OCI-LY1 (cell line): Measurements from ENCODE around the gene RGS19.

Experiments
- EZH2 ChIP-seq: fragments of 200-600 bp; sonication (generic), shearing (Covaris generic); IDR thresholded peaks from 2 replicates; pipeline ENCODE4 v1.8.0; 2017; ENCODE audit warnings: borderline replicate concordance, mixed run types, mild to moderate bottlenecking, antibody characterized with exemption, low read length, moderate library complexity, mixed read lengths
- TF ChIP-seq, protein P1 (sequence below): fragments of 200-600 bp; sonication (generic), shearing (Covaris generic); IDR thresholded peaks from 2 replicates; pipeline ENCODE4 v1.5.1; 2017; ENCODE audit warnings: mild to moderate bottlenecking, antibody characterized with exemption, low read length, moderate library complexity, mixed read lengths

DNA sequence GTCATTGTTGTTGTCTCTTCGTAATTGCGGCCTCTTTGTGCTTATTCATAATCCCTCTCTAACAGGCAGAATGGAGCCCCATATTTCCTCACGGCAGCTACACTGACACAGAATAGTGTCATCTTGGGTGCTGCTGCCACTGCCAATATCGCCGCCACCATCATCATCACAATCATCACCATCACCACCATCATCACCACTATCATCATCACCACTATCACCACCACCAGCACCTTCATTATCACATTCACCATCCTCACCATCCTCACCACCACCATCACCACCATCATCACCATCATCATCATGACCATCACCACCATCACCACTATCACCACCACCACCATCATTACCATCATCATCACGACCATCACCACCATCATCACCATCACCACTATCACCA, 17.2 kb upstream of the RGS19 start:
- TF ChIP-seq, protein P1, sequence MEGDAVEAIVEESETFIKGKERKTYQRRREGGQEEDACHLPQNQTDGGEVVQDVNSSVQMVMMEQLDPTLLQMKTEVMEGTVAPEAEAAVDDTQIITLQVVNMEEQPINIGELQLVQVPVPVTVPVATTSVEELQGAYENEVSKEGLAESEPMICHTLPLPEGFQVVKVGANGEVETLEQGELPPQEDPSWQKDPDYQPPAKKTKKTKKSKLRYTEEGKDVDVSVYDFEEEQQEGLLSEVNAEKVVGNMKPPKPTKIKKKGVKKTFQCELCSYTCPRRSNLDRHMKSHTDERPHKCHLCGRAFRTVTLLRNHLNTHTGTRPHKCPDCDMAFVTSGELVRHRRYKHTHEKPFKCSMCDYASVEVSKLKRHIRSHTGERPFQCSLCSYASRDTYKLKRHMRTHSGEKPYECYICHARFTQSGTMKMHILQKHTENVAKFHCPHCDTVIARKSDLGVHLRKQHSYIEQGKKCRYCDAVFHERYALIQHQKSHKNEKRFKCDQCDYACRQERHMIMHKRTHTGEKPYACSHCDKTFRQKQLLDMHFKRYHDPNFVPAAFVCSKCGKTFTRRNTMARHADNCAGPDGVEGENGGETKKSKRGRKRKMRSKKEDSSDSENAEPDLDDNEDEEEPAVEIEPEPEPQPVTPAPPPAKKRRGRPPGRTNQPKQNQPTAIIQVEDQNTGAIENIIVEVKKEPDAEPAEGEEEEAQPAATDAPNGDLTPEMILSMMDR: no peak
- no peak for TF ChIP-seq EZH2
